ENCODE measurements around the gene PDE6B. TPM values are rescaled to one million over a fixed set of nuclear protein-coding genes. Genes with fewer than 3 reads are reported as not detected.

PDE6B gene
- total and polyA plus RNA-seq, 9 donors: 1.4 to 7.5 (median 4.6) TPM

- intact Hi-C loops (cut with DNase I): no loop called here
- 48 to 75% (median 64%) methylated on average over 13 of the region's 13 CpGs for WGBS, 3 donors
- H3K27me3 ChIP-seq: no peaks in the 10 kb centered on the region
- no peak overlapping the region for H3K27ac ChIP-seq
- DNase-seq: no peak
- H3K36me3 ChIP-seq: no peaks in the 10 kb centered on the region
- H3K4me1 ChIP-seq (ENCODE audit: insufficient read depth): peaks cover 23% of the 10 kb centered on the region
- no peak overlapping the region for H3K4me3 ChIP-seq
- no peak for TF ChIP-seq POLR2A (IDR thresholded peaks at IDR 0.05)
- no peaks in the 10 kb centered on the region for H3K9me3 ChIP-seq
Observed at GRCh38 chr4:710916-711315, 85.5 kb downstream of the PDE6B start.

- intact Hi-C loops (cut with DNase I): no loop called here
- Histone ChIP-seq H3K4me1 (ENCODE audit: insufficient read depth) (peaks cover 19% of the 10 kb centered on the region), H3K4me3 (no peak overlapping the region), H3K27ac (no peak overlapping the region), H3K27me3 (no peaks in the 10 kb centered on the region), H3K36me3 (no peaks in the 10 kb centered on the region), H3K9me3 (no peaks in the 10 kb centered on the region)
- WGBS, 3 donors: 36 to 55% (median 39%) methylated on average over 3 of the region's 3 CpGs
- DNase-seq: no peak
- TF ChIP-seq EP300 (IDR thresholded peaks at IDR 0.05) (no peak), POLR2A (IDR thresholded peaks at IDR 0.05) (no peak), CTCF (IDR thresholded peaks at IDR 0.05) (no peak)
Observed at GRCh38 chr4:712093-712492, 86.7 kb downstream of the PDE6B start.

GRCh38 chr4:712916-713632, 87.7 kb downstream of the PDE6B start:
- Histone ChIP-seq H3K4me3 (no peak overlapping the region), H3K36me3 (no peaks in the 10 kb centered on the region), H3K27ac (no peak overlapping the region), H3K27me3 (no peaks in the 10 kb centered on the region), H3K4me1 (ENCODE audit: insufficient read depth) (peaks cover 12% of the 10 kb centered on the region), H3K9me3 (no peaks in the 10 kb centered on the region)
- no peak for TF ChIP-seq EP300 (IDR thresholded peaks at IDR 0.05)
- TF ChIP-seq POLR2A (IDR thresholded peaks at IDR 0.05): no peak
- intact Hi-C loops (cut with DNase I): no loop called here
- no peak for DNase-seq
- 51 to 79% (median 69%) methylated on average over 2 to 9 of the region's 9 CpGs for whole genome bisulfite sequencing, 3 donors

- TF ChIP-seq EP300 (IDR thresholded peaks at IDR 0.05): no peak
- intact Hi-C loops (cut with DNase I): no loop called here
- H3K27ac ChIP-seq: no peak overlapping the region
- H3K4me1 ChIP-seq (ENCODE audit: insufficient read depth): peaks cover 4% of the 10 kb centered on the region
- H3K4me3 ChIP-seq: no peak overlapping the region
- no peaks in the 10 kb centered on the region for H3K27me3 ChIP-seq
- 87 to 89% (median 88%) methylated on average over 18 of the region's 18 CpGs for WGBS, 3 donors
- H3K36me3 ChIP-seq: no peaks in the 10 kb centered on the region
- DNase-seq: no peak
- no peaks in the 10 kb centered on the region for H3K9me3 ChIP-seq
Observed at GRCh38 chr4:714087-714486, 88.7 kb downstream of the PDE6B start.

- DNase-seq: no peak
- Histone ChIP-seq H3K4me1 (ENCODE audit: insufficient read depth) (peaks cover 21% of the 10 kb centered on the region), H3K27me3 (no peaks in the 10 kb centered on the region), H3K27ac (no peak overlapping the region), H3K9me3 (no peaks in the 10 kb centered on the region), H3K4me3 (no peak overlapping the region), H3K36me3 (no peaks in the 10 kb centered on the region)
- intact Hi-C loops (cut with DNase I): no loop called here
- WGBS, 3 donors: 81 to 85% (median 82%) methylated on average over 30 to 34 of the region's 34 CpGs
- TF ChIP-seq EP300 (IDR thresholded peaks at IDR 0.05): no peak
- no peak for TF ChIP-seq POLR2A (IDR thresholded peaks at IDR 0.05)
- TF ChIP-seq CTCF (IDR thresholded peaks at IDR 0.05): no peak
Observed at GRCh38 chr4:717601-718320, 92.4 kb downstream of the PDE6B start.

GRCh38 chr4:718460-718859, 93.1 kb downstream of the PDE6B start:
- WGBS, 3 donors: 56 to 66% (median 63%) methylated on average over 8 of the region's 8 CpGs
- intact Hi-C loops (cut with DNase I): no loop called here

More at GRCh38 chr4:718460-718859, 93.1 kb downstream of the PDE6B start:
- no peak for DNase-seq
- H3K27ac ChIP-seq: no peak overlapping the region
- TF ChIP-seq CTCF (IDR thresholded peaks at IDR 0.05) (no peak), EP300 (IDR thresholded peaks at IDR 0.05) (no peak), POLR2A (IDR thresholded peaks at IDR 0.05) (no peak)
- H3K36me3 ChIP-seq: no peaks in the 10 kb centered on the region
- H3K27me3 ChIP-seq: no peaks in the 10 kb centered on the region
- H3K4me1 ChIP-seq (ENCODE audit: insufficient read depth): peaks cover 24% of the 10 kb centered on the region
- H3K4me3 ChIP-seq: no peak overlapping the region
- no peaks in the 10 kb centered on the region for H3K9me3 ChIP-seq

All from ovary (tissue), 9 donors.